Measurements from ENCODE around the gene SMCO2. TPM values are rescaled to one million over a fixed set of nuclear protein-coding genes. Genes with fewer than 3 reads are reported as not detected.

Gene SMCO2
- total and polyA plus RNA-seq, 2 experiments from 2014 or later: not detected

DNA sequence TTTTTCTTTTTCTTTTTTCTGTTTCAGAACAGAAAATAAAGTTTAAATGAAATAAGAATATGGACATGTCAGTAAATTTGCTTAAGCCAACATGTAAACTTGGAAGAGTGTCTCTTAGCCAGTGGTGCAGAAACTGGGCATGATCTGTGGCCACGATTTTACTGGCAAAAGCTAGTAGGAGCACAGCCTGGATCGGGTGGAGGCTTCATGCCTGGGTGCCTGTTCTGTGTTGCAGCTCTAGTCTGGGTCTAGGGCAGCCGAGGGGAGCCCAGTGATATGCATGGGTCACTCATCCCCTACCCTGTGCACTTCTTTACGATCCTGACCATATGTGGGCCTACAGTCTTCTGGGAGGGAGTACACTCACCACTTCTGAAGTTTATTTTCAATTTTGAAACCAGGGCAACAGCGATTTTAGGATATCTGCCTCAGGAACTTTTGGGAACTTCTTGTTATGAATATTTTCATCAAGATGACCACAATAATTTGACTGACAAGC is 45.6 kb upstream of the SMCO2 start:
- Histone ChIP-seq H3K4me3 (no peak overlapping the region), H3K27ac (no peak overlapping the region), H3K4me2 (no peak overlapping the region), H4K20me1 (ENCODE audit: insufficient read depth, poor library complexity, severe bottlenecking) (no peaks in the 10 kb centered on the region), H3K9me3 (ENCODE audit: low read depth) (no peaks in the 10 kb centered on the region), H3K36me3 (replicated peaks; ENCODE audit: insufficient read depth, low read depth) (no peaks in the 10 kb centered on the region), H2AFZ (no peak overlapping the region), H3K79me2 (no peaks in the 10 kb centered on the region), H3K4me1 (ENCODE audit: insufficient read depth) (no peaks in the 10 kb centered on the region), H3K9me2 (replicated peaks; ENCODE audit: insufficient read depth) (no peaks in the 10 kb centered on the region), H3K27me3 (no peaks in the 10 kb centered on the region)
- WGBS (ENCODE audit: low lambda C conversion rate, missing lambda C conversion rate): 85% methylated on average over 5 of the region's 5 CpGs
- DNase-seq (ENCODE audit: low spot score): no peak
- no peak for TF ChIP-seq EZH2 (IDR thresholded peaks at IDR 0.05; ENCODE audit: borderline replicate concordance)
- no peak for TF ChIP-seq EZH2phosphoT487 (IDR thresholded peaks at IDR 0.05; ENCODE audit: low read depth, severe bottlenecking, unreplicated experiment)
- no peak for TF ChIP-seq CTCF (IDR thresholded peaks at IDR 0.05; ENCODE audit: poor library complexity)

- H2AFZ ChIP-seq: no peak overlapping the region
- no peaks in the 10 kb centered on the region for H3K9me2 ChIP-seq (replicated peaks; ENCODE audit: insufficient read depth)
- no peak overlapping the region for H3K4me3 ChIP-seq
- no peak overlapping the region for H3K27ac ChIP-seq
- H3K27me3 ChIP-seq: no peaks in the 10 kb centered on the region
- no peaks in the 10 kb centered on the region for H3K79me2 ChIP-seq
- no peaks in the 10 kb centered on the region for H3K36me3 ChIP-seq (replicated peaks; ENCODE audit: insufficient read depth, low read depth)
- H3K9me3 ChIP-seq (ENCODE audit: low read depth): no peaks in the 10 kb centered on the region
- no peak overlapping the region for H3K4me2 ChIP-seq
- TF ChIP-seq CTCF (IDR thresholded peaks at IDR 0.05; ENCODE audit: poor library complexity): no peak
- no peak for TF ChIP-seq EZH2 (IDR thresholded peaks at IDR 0.05; ENCODE audit: borderline replicate concordance)
- TF ChIP-seq EZH2phosphoT487 (IDR thresholded peaks at IDR 0.05; ENCODE audit: low read depth, severe bottlenecking, unreplicated experiment): no peak
- H3K4me1 ChIP-seq (ENCODE audit: insufficient read depth): no peaks in the 10 kb centered on the region
- DNase-seq (ENCODE audit: low spot score): no peak
- H4K20me1 ChIP-seq (ENCODE audit: insufficient read depth, poor library complexity, severe bottlenecking): no peaks in the 10 kb centered on the region
Measured at GRCh38 chr12:27412047-27412446, 34.5 kb upstream of the SMCO2 start.

GRCh38 chr12:27422697-27423096 is 23.8 kb upstream of the SMCO2 start:
- TF ChIP-seq EZH2phosphoT487 (IDR thresholded peaks at IDR 0.05; ENCODE audit: low read depth, severe bottlenecking, unreplicated experiment): no peak
- no peak for TF ChIP-seq CTCF (IDR thresholded peaks at IDR 0.05; ENCODE audit: poor library complexity)
- no peak for TF ChIP-seq EZH2 (IDR thresholded peaks at IDR 0.05; ENCODE audit: borderline replicate concordance)
- H3K36me3 ChIP-seq (replicated peaks; ENCODE audit: insufficient read depth, low read depth): no peaks in the 10 kb centered on the region
- no peaks in the 10 kb centered on the region for H3K79me2 ChIP-seq
- H4K20me1 ChIP-seq (ENCODE audit: insufficient read depth, poor library complexity, severe bottlenecking): no peaks in the 10 kb centered on the region
- 86% methylated on average over 2 of the region's 2 CpGs for WGBS (ENCODE audit: low lambda C conversion rate, missing lambda C conversion rate)
- no peak overlapping the region for H3K27ac ChIP-seq
- H2AFZ ChIP-seq: no peak overlapping the region
- no peak for DNase-seq (ENCODE audit: low spot score)
- no peaks in the 10 kb centered on the region for H3K4me1 ChIP-seq (ENCODE audit: insufficient read depth)
- no peaks in the 10 kb centered on the region for H3K9me3 ChIP-seq (ENCODE audit: low read depth)
- no peaks in the 10 kb centered on the region for H3K27me3 ChIP-seq
- H3K4me2 ChIP-seq: no peak overlapping the region
- H3K4me3 ChIP-seq: no peak overlapping the region
- no peaks in the 10 kb centered on the region for H3K9me2 ChIP-seq (replicated peaks; ENCODE audit: insufficient read depth)
